KG1 (cell line): ENCODE data around the gene SEC61A2.
"Not testable (repeated sequence)": the region's sequence is repeated elsewhere in the genome, so short reads cannot be mapped to it uniquely, and the experiment has no call there.

ENCODE experiments used
- DNase-seq: peaks from one replicate; lab custom pipeline; 2025; lab: John Stamatoyannopoulos, UW

The SEC61A2 gene

DNA sequence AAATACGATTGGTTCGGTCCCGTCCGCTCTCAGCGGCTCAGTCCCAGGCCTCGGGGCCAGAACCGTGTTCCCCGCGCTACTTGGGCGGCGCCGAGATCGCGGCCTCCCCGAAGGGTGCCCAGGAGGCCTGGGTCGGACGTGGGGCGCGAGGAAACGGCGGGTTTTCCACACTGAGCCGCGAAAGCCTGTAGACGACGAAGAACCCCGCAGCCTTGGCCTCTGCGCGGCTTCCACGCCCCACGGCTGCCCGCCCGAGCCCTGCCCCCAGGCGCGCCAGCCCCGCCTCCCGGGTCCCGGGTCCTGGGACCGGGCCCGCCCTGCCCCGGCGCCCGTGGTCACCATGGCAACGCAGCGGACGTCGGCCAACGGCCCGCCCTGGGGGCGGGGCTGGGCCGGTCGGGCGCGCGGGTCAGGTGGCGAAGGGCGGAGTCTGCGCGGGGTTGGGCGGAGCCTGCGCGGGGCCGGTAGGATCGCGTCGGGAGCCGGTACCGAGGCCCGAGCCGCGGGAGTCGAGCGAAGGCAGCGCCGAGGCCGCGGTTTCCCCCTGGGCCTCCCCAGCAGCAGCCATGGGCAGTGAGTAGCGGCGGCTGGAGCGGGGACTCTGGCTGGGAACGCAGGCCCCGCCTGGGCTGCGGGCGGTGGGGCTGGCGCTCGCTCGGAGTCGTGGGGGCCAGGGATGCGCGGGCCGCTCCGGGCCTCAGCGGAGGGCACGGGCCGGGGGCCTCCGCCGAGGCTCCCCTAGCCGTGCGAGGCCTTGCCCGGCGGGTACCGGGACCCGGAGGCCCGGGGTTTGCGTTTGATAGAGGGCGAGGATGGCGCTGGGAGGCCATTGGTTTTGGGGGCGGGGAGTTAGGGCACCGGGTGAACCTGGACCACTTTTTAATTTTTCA, at the start of gene SEC61A2:
TSS of gene SEC61A2 (plus strand) at position 456 of the 890 bp plus-strand sequence. CDS start at position 567, 111 bp downstream.
- peak; percentile 67 for DNase-seq

DNA sequence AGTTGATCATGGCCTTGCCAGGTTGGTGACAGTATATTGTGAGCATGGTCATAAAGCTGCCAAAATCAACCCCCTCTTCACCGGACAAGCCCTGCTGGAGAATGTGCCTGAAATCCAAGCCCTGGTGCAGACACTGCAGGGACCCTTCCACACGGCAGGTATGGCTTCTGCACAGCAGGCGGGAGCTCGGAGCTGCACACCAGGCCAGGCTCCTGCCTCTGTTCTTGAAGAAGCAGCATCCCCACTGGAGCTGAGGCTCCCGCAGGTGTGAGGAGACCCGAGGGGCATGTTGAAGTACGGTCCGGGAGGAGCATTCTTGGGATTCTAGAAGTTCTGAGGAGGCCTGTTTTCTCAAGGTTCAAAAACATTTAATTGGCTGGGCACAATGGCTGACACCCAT, 48.0 kb upstream of the SEC61A2 start:
- no peak for DNase-seq

DNA sequence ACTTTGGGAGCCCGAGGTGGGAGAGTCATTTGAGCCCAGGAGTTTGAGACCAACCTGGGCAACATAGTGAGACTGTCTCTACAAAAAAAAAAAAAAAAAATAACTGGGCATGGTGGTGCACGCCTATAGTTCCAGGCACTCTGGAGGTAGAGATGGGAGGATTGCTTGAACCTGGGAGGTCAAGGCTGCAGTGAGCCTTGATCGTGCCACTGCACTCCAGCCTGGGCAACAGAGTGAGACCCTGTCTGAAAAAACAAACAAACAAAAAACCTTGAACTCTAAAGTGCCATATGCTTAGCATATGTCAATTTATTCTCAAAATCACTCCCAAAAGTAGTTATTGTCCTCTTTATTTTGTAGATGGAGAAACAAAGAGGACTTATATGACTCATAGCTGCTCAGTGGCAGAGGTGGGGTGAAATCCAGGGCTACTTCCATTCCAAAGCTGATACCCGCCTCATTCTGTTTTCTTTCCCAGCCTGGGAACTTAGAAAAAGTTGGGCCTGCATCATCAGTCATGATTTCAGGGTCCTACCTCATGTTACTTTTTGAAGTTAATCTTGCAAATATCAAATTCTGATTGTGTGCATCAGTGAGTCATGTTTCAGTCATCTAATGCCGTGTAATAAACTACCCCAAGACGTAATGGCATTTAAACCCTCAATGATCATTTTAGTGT, 47.5 kb upstream of the SEC61A2 start:
- no peak for DNase-seq

DNA sequence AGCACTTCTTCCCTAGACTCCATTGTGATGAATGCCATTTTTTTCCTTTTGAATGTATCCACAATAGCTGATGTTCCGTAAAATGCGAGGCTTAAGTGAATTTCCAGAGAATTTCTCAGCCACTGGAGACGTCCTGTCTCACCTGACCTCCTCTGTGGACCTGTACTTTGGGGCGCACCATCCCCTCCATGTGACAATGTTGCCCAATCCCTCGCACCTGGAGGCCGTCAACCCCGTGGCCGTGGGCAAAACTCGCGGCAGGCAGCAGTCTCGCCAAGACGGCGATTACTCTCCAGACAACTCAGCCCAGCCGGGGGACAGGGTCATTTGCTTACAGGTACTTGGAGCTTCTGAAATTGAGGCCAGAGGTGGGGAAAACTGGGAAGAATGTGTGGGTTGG, 40.6 kb upstream of the SEC61A2 start:
- no peak for DNase-seq

DNA sequence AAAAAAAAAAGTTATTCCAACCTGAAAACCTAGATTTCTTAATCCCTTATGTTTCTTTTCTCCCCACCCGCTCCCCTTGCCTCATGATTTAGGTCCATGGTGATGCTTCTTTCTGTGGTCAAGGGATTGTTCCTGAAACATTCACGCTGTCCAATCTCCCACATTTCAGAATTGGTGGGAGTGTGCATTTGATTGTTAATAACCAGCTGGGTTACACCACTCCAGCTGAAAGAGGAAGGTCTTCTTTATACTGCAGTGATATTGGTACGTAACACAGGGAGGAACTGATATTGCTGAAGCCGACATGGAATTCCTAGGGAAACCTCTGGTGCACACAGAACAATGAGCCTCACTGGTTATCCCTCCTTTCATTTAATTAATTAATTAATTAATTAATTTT, 38.1 kb upstream of the SEC61A2 start:
- no peak for DNase-seq

DNA sequence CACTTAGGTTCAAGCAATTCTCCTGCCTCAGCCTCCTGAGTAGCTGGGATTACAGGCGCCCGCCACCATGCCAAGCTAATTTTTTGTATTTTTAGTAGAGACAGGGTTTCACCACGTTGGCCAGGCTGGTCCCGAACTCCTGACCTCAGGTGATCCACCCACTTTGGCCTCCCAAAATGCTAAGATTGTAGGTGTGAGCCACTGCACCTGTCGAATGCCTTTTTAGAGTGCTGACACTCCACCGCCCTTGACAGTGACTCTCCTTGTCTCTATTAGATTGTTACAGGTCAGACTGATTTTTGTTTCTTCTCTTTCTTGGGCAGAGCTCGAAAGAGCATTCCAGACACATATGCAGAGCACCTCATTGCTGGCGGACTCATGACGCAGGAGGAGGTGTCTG, 32.1 kb upstream of the SEC61A2 start:
- DNase-seq: not testable (repeated sequence)

DNA sequence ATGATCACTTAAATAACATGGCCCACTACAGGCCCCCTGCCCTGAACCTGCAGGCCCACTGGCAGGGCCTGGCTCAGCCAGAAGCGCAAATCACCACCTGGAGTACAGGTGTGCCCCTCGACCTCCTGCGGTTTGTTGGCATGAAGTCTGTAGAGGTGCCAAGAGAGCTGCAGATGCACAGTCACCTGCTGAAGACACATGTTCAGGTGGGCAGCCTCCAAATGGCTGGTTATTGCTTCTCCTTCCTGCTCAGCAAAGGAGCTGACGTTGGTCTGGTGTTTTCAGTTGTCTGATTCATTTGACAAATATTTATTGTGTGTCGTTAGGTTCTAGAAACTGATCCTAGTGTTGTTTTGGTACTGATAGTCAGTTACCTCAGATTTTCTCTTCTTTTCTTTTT, 31.7 kb upstream of the SEC61A2 start:
- no peak for DNase-seq

DNA sequence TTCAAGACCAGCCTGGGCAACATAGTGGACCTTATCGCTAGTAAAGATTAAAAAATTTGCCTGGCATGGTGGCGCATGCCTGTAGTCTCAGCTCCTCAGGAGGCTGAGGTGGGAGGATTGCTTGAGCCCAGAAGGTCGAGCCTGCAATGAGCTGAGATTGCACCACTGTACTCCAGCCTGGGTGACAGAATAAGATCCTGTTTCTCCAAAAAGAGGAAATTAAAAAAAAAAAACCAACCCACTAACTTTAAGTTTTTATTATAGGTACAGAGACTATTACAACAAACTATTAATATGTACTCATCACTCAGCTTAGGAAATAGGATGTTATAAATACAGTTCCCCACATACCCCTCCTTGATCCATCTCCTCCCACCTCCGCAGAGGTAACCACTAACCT, 30.5 kb upstream of the SEC61A2 start:
- DNase-seq: no peak

DNA sequence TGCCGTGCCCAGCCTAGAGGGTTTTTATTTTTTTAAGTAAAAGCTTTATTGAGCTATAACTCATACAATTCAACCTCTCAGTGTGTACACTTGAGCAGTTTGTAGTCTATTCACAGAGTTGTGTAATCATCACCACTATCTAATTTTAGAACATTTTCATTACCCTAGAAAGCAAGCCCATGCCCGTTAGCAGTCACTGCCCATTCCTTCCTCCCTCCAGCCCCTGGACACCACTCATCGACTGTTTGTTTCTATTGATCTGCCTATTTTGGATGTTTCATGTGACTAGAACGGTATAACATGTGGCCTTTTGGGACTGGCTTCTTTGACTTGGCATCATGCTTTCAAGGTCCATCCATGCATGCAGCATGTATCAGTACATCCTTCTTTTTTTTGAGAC, 25.7 kb upstream of the SEC61A2 start:
- DNase-seq: no peak

DNA sequence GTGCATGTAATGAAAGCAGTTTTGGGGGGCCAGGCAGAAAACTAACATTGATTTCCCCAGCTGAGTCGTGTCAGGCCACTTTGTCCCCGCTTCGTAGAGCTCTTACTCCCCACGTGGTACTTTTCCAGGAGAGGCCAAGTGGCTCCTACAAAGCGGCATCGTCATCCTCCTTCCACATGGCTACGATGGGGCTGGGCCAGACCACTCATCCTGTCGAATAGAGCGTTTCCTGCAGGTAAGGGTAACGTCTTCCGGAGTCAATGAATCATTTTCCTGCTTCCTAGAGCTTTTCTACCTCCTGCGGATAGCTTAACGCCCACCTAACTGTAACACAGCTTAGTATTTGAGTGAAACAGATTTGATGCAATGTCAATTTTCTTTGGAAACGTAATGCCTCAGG, 21.7 kb upstream of the SEC61A2 start:
- no peak for DNase-seq

DNA sequence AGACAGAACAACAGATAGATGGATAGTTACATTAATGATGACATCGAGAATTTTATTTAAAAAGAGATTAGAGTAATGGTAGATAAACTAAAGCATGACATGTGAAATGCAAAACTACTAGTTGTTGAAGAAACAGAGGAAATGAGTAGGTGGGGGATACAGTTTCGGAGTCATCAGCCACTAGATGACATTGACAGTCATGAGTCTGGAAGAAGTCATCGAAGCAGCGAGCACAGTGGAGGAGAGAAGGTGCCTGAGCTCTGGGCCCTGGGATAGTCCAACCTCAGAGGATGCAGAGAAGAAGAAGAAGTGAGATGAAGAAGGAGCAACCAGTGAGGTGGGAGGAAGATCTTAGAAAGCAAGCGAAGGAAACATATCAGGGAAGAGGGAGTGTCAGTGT, 20.2 kb upstream of the SEC61A2 start:
- DNase-seq: no peak

DNA sequence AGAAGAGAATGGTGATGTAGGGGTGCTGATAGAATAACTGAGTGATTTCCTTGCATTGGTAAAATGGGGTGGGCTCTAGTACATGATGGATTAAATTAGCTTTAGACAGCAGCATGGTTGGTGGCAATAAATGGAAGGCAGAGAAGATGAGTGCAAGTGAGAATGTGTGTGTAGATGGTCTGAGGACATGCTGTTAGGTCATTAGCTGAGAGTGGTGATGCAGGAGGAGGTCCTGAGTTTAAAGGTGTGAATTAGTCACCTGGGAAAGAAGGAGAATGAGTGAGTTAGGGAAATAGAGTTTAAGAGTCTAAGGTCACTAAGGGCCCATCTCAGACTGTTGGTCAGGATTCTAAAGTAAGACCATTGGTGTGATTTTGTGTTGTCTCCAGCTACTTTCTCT, 17.9 kb upstream of the SEC61A2 start:
- DNase-seq: no peak

DNA sequence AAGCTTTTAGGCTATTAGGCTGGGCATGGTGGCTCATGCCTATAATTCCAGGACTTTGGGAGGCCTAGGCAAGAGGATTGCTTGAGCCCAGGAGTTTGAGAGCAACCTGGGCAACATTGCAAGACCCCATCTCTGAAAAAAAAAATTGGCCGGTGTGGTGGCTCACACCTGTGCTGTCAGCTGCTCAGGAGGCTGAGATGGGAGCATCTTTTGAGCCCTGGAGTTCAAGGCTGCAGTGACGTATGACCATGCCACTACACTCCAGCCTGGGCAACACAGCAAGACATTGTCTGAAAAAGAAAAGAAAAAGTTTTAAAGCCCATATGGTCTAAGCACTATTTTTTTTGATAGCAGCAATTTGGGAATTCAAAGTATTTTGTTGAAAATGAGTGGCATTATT, 15.8 kb upstream of the SEC61A2 start:
- no peak for DNase-seq

DNA sequence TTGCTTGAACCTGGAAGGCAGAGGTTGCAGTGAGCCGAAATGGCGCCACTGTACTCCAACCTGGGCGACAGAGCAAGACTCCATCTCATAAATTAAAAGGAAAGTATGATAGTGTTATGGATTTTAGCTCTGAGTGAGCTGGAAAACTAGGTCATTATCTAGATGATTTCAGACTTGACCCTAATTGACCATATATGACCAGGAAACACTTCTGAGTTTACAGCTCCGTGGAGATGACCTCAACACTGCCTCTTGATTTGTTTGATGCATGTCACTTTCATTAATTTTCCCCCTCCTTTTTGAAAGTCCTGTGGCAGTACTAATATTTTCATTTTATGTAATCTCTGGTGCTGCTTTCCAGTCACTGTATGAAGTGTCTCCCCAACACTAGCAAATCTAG, 7.8 kb upstream of the SEC61A2 start:
- DNase-seq: no peak

DNA sequence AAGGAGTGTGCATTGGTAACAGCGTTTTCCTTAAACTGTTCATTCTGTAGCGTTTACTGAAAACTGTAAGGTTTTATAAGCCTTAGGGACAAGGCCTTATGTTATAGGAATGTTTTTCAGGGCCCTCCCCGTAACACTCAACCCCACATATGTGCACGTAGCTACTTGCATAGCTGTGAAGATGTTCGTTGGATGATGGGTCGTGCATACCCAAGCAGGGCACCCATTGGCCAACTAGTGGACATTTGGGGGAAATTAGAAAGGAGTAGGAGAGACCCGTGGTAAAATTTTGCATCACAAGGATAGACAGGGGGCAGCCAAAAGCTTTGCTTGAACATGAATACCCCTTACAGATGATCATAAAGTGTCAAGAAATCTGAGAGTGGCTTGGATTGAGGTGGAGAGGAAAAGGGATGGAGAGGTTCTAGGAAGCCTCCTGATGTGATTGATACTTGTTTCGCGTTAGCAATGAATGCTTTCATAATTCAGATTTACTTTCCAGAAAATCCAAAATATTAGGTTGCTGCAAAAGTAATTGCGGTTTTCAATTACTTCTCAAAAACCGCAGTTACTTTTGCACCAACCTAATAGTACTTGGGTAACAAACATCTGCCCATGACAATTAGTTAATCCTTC, 878 bp downstream of the SEC61A2 start:
- peak; percentile 56 for DNase-seq

DNA sequence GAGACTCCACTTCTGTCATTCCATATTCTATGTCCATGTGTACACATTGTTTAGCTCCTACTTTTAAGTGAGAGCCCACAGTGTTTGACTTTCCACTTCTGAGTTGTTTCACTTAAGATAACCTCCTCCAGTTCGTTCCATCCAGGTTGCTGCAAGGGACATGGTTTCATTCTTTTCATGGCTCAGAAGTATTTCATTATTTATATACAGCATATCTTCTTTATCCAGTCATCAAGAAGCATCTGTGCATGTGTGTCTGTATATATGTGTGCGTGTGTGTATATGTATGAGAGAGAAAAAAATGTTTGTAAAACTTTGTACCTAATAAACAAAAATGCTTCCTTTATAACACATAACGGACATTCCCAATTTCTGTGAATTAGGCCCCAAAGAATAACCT, 6.2 kb downstream of the SEC61A2 start:
- DNase-seq: no peak

DNA sequence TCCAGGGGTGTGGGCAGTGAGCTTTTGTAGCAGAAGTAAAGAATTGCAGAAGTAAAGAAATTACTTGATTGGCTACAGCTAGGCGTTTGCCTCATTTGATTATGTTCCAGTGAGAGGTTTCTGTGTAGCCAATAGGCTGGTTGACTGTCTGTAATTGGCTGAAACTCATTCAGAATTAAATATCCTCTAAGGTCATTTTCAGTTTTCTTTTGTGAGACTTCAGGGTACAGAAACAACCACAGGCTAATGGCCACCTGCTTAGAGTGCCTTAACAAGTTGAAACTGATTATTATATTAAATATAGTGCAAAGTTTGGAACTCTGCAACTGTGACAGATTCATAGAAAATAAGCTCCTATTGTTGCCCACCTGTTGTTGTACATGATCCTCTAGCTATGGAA, 10.6 kb downstream of the SEC61A2 start:
- DNase-seq: no peak

DNA sequence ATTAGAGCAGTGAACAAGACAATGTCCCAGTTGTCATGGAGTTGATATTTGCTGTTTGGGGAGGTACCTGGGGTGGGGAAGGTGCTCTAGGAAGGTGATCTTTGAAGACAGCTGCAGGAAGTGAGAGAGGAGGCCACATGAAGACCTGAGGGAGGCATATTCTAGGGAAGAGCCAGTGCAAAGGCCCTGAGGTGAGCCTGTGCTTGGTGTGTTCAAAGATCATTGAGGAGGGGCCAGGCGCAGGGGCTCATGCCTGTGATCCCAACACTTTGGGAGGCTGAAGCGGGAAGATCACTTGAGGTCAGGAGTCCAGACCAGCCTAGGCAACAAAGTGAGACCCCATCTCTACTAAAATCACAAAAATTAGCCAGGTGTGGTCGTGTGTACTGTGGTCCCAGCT, 15.1 kb downstream of the SEC61A2 start:
- DNase-seq: no peak

DNA sequence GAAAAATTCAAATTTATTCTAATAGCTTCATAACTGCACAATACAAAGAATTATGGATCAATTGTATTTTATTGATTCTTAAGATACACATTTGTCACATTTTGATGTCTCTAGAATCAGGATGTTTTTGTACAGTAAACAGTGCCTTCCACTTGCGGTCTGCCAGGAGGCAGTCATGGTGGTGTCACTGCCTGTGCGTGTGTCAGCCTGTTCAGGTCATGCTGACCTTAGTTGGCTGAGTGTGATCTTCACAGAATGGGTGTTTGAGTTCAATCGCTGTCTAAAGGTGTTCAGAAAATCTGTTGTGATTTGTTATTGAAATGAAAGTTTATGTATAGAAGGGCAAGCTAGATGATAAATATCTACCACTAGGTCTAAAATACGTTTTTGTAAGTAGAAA, 20.7 kb downstream of the SEC61A2 start:
- no peak for DNase-seq

DNA sequence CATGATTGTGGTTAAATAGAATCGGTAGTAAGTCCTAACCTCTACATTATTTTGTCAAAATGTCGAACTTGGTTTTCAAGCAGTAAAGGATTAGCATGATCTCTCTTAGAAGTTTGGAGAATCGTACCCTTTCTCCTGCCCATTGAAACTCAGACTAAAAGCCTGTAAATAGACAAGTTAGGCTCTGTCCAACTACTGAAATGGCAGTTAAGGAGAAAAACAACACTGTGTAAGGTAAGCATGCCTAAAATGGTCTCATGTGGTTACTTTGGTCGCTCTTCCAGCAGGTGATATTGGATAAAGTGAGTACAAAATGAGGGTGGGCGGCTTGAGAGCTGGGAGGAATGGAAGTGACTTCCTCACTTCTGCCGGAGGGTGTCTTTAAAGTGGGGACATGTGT, 25.0 kb downstream of the SEC61A2 start:
- no peak for DNase-seq

DNA sequence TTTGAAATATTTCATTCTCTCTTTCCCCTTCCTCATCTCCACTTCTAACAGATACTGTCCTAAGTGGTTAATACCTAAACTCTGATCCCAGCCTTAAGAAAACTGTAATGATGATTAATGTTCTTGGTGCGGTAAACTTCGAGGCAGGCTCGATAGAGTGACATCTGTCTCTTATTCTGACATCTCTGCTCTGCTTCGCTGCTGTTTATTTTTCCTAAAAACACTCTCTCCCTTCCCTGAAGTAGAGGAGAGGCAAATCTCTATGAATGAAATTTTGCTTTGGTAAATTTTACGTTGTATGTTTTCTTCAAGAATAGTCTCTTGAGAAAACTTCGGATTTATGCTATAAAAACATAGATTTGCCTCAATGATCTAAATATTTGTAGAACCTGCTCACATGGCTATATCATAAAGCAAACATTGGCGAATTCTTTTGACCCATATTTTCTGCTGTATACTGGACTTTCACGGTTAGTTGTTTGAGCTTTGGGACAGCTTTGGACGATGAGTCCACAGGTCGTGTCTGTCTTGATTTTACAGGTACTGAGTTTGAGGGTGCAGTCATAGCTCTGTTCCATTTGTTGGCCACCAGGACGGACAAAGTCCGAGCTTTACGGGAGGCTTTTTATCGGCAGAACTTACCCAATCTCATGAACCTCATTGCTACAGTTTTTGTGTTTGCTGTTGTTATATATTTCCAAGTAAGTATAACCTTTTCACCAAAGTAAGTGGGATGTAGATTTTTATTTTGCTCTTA, 27.1 kb downstream of the SEC61A2 start:
- DNase-seq: no peak

DNA sequence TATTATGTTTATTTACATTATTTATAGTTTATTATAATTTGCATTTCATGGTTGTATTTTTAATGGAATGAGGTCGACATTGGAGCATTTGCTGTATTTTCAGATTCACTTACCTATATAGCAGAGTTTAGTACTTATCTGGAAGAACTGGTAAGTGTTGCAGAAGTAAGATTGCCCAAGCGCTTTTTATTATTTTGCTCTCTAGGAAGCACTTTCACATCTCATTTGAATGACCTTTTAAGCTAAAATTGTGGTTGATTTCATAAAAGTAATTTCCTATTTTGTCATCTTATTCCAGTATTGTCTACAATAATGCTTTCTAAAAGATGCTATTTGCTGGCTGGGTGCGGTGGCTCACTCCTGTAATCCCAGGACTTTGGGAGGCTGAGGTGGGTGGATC, 28.6 kb downstream of the SEC61A2 start:
- no peak for DNase-seq
